Loucy (cell line): ENCODE measurements around the gene IFT122.

Source experiments
- H2AFZ ChIP-seq: fragments of 200-600 bp; sonication (generic); 2 replicates; pipeline ENCODE4 v1.6.0; 2016; ENCODE audit warnings: antibody characterized with exemption, mild to moderate bottlenecking, low read length, moderate library complexity
- H3F3A ChIP-seq: fragments of 200-600 bp; 2 replicates; pipeline ENCODE4 v1.6.0; 2016; ENCODE audit warnings: antibody characterized with exemption, low read depth, mild to moderate bottlenecking
- H3K27me3 ChIP-seq: fragments of 200-600 bp; sonication (generic); 2 replicates; pipeline ENCODE4 v1.6.1; 2014; ENCODE audit warnings: low read length, mild to moderate bottlenecking; ENCODE audit not compliant: insufficient read depth, poor library complexity, severe bottlenecking
- H3K36me3 ChIP-seq: fragments of 200-600 bp; sonication (generic); 2 replicates; pipeline ENCODE4 v1.6.1; 2016; ENCODE audit warnings: low read length; ENCODE audit not compliant: insufficient read depth
- H3K4me1 ChIP-seq: fragments of 200-600 bp; sonication (generic); 2 replicates; pipeline ENCODE4 v1.5.1; 2014; ENCODE audit warnings: low read length, mild to moderate bottlenecking; ENCODE audit not compliant: insufficient read depth, poor library complexity, severe bottlenecking
- H3K4me2 ChIP-seq: fragments of 200-600 bp; sonication (generic); 2 replicates; pipeline ENCODE4 v1.6.0; 2014; ENCODE audit warnings: antibody characterized with exemption, low read length, low read depth, mild to moderate bottlenecking; ENCODE audit not compliant: poor library complexity, severe bottlenecking
- H3K4me3 ChIP-seq: fragments of 200-600 bp; sonication (generic); 2 replicates; pipeline ENCODE4 v1.5.1; 2014; ENCODE audit warnings: low read length, mild to moderate bottlenecking, mixed read lengths; ENCODE audit not compliant: poor library complexity, severe bottlenecking
- H3K79me2 ChIP-seq: fragments of 200-600 bp; sonication (generic); 2 replicates; pipeline ENCODE4 v1.6.1; 2014; ENCODE audit warnings: low read length; ENCODE audit not compliant: insufficient read depth
- H3K9ac ChIP-seq: fragments of 200-600 bp; sonication (generic); 2 replicates; pipeline ENCODE4 v1.6.0; 2014; ENCODE audit warnings: mild to moderate bottlenecking, low read depth, low read length, moderate library complexity; ENCODE audit not compliant: poor library complexity, severe bottlenecking
- H3K9me2 ChIP-seq: fragments of 200-600 bp; sonication (generic); replicated peaks from 2 replicates; pipeline ENCODE4 v1.6.1; 2016; ENCODE audit warnings: low read depth, low read length, mixed read lengths
- H3K9me3 ChIP-seq: fragments of 200-600 bp; sonication (generic); 2 replicates; pipeline ENCODE4 v1.6.1; 2014; ENCODE audit warnings: mild to moderate bottlenecking, antibody characterized with exemption, low read length, low read depth; ENCODE audit not compliant: insufficient read depth
- H4K20me1 ChIP-seq: fragments of 200-600 bp; sonication (generic); 2 replicates; pipeline ENCODE4 v1.6.0; 2014; ENCODE audit warnings: antibody characterized with exemption, low read length, mild to moderate bottlenecking; ENCODE audit not compliant: insufficient read depth, poor library complexity, severe bottlenecking
- CTCF ChIP-seq: fragments of 200-600 bp; sonication (generic); conservative IDR thresholded peaks from 2 replicates; pipeline ENCODE4 v1.5.1; 2014; ENCODE audit warnings: mild to moderate bottlenecking, antibody characterized with exemption, low read length
- EZH2phosphoT487 ChIP-seq: fragments of 200-600 bp; IDR thresholded peaks from 2 replicates; pipeline ENCODE4 v1.6.1; 2018; ENCODE audit warnings: antibody characterized with exemption, mild to moderate bottlenecking, moderate library complexity, borderline replicate concordance

IFT122 gene

GRCh38 chr3:129558772-129559564 lies 118.9 kb downstream of the IFT122 start:
- peaks cover 26% of the 10 kb centered on the region; the same call in 1 of the 2 replicates for H3K36me3 ChIP-seq
- no peak overlapping the region for H2AFZ ChIP-seq
- H3K9me3 ChIP-seq: no peaks in the 10 kb centered on the region
- H3K27me3 ChIP-seq: no peaks in the 10 kb centered on the region
- no peak overlapping the region for H3K4me3 ChIP-seq
- H3K4me1 ChIP-seq: peaks cover 15% of the 10 kb centered on the region
- no peaks in the 10 kb centered on the region for H3K79me2 ChIP-seq
- peak overlapping the region; percentile 7 for H3K9ac ChIP-seq
- TF ChIP-seq CTCF (no peak), EZH2phosphoT487 (no peak)
- H3K9me2 ChIP-seq: no peaks in the 10 kb centered on the region
- no peaks in the 10 kb centered on the region for H4K20me1 ChIP-seq
- H3F3A ChIP-seq: no peaks in the 10 kb centered on the region
- H3K4me2 ChIP-seq: peak overlapping the region; percentile 22

DNA sequence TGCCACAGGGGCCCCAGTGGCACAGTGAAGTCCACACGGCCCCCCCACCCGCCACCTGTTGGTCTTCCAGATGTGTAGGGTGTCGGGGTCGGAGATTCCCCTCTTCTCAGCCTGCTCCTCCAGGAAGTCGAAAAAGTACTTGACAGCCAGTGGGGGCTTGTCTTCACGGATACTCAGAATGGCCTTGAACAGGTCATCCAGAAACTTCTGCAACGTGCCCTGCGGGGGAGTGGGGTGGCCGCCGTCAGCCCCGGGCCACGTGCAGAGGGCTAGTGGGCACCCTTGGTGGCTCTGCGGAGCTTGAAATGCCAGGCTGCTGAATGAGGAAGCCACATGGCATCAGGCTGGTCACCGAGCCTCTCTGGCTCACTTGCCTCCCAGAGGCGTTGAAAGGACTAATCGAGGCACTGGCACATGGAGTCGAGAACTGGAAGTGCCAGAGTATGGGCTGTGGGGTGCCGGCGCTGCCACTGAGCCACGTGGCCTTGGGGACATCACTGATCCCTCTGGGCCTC lies 119.6 kb downstream of the IFT122 start:
- TF ChIP-seq CTCF: no peak
- TF ChIP-seq EZH2phosphoT487: no peak
- Histone ChIP-seq H3K36me3 (peaks cover 26% of the 10 kb centered on the region; the same call in 1 of the 2 replicates), H3K4me1 (peaks cover 15% of the 10 kb centered on the region), H3K4me3 (no peak overlapping the region), H3K9me2 (no peaks in the 10 kb centered on the region), H3K9me3 (no peaks in the 10 kb centered on the region), H3K4me2 (no peak overlapping the region), H3K9ac (no peak overlapping the region), H2AFZ (no peak overlapping the region), H4K20me1 (no peaks in the 10 kb centered on the region), H3F3A (no peaks in the 10 kb centered on the region), H3K79me2 (no peaks in the 10 kb centered on the region), H3K27me3 (no peaks in the 10 kb centered on the region)

DNA sequence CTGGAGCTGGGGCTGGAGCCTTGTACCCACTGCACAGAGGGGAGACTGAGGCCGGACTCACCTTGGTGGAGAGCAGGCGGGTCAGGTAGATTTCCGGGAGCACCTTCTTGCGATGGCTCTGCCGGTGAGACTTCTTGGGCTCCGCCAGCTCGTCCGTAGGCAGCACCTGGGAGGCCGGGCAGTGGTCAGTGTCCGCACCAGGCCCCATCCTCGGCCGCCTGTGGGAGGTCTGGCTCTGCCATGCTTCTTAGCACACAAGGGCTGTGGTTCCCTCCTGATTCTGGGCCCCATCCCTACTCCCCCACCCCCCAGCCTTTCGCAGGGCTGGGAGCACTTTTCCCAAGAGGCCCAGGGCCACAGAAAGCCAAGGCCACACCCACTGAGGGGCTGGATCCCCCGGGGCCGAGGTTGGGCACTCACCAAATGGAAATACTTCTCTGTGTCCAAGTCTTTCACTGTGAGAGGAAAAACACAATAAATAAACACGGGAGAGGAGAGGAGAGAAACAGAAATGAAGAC lies 120.3 kb downstream of the IFT122 start:
- TF ChIP-seq EZH2phosphoT487 (no peak), CTCF (no peak)
- peaks cover 29% of the 10 kb centered on the region; the same call in 1 of the 2 replicates for H3K36me3 ChIP-seq

More for the DNA sequence above, 120.3 kb downstream of the IFT122 start:
- no peak overlapping the region for H3K4me2 ChIP-seq
- H3K9me2 ChIP-seq: no peaks in the 10 kb centered on the region
- no peak overlapping the region for H2AFZ ChIP-seq
- H3F3A ChIP-seq: no peaks in the 10 kb centered on the region
- H3K27me3 ChIP-seq: no peaks in the 10 kb centered on the region
- H3K79me2 ChIP-seq: no peaks in the 10 kb centered on the region
- no peak overlapping the region for H3K9ac ChIP-seq
- H3K4me1 ChIP-seq: peaks cover 15% of the 10 kb centered on the region
- no peaks in the 10 kb centered on the region for H4K20me1 ChIP-seq
- H3K4me3 ChIP-seq: no peak overlapping the region
- no peaks in the 10 kb centered on the region for H3K9me3 ChIP-seq
